ENCODE measurements around the gene PUDP. TPM values are rescaled to one million over a fixed set of nuclear protein-coding genes. Genes with fewer than 3 reads are reported as not detected.

The PUDP gene
- total RNA-seq, 2 donors from 2014 or later = 19.4 to 37.2 TPM

DNA sequence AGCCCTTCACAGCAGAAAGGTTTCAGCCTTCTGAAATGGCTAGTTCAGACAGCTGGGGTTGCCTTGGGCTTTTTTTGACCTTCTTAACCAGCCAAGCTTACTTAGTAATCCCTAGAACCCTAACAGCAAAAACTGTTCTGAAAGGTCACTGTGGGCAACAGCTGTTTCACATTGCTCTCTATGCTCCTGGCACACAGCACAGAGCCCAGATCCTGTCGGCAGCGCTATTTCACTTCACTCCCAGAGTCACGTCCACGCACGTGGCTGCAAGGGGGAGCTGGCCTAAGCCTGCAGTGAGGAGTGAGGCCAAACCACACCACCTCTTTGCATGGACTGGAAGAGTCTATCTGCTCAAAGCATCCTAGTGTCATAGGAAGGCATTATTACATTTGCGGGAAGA, 32.4 kb downstream of the PUDP start:
- Histone ChIP-seq H3K9ac (ENCODE audit: extremely low read depth, low read length, poor library complexity, severe bottlenecking) (no peak overlapping the region), H3K4me3 (ENCODE audit: low read length) (no peak overlapping the region), H3K27ac (ENCODE audit: low read depth, low read length) (no peak overlapping the region), H3K4me1 (ENCODE audit: control insufficient read depth, insufficient read depth, low read length) (no peaks in the 10 kb centered on the region), H3K36me3 (ENCODE audit: control insufficient read depth, insufficient read depth, low read length) (no peaks in the 10 kb centered on the region), H3K27me3 (ENCODE audit: control insufficient read depth, insufficient read depth, low read length, poor library complexity, severe bottlenecking) (no peaks in the 10 kb centered on the region), H3K9me3 (ENCODE audit: control insufficient read depth, low read length) (no peaks in the 10 kb centered on the region)
- H3K36me3 Mint-ChIP-seq (ENCODE audit: low read depth) = peaks cover 30% of the 10 kb centered on the region
- H3K27ac Mint-ChIP-seq = no peak overlapping the region
- 83% methylated on average over 6 of the region's 6 CpGs; no CpG with 5 or more reads in 1 of the 2 experiments for WGBS, 2 experiments (ENCODE audit: insufficient coverage in 1 of 2, insufficient read length in 1 of 2)
- no peaks in the 10 kb centered on the region for H3K27me3 Mint-ChIP-seq (ENCODE audit: insufficient read depth)
- TF ChIP-seq, protein P1, sequence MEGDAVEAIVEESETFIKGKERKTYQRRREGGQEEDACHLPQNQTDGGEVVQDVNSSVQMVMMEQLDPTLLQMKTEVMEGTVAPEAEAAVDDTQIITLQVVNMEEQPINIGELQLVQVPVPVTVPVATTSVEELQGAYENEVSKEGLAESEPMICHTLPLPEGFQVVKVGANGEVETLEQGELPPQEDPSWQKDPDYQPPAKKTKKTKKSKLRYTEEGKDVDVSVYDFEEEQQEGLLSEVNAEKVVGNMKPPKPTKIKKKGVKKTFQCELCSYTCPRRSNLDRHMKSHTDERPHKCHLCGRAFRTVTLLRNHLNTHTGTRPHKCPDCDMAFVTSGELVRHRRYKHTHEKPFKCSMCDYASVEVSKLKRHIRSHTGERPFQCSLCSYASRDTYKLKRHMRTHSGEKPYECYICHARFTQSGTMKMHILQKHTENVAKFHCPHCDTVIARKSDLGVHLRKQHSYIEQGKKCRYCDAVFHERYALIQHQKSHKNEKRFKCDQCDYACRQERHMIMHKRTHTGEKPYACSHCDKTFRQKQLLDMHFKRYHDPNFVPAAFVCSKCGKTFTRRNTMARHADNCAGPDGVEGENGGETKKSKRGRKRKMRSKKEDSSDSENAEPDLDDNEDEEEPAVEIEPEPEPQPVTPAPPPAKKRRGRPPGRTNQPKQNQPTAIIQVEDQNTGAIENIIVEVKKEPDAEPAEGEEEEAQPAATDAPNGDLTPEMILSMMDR (conservative IDR thresholded peaks at IDR 0.05) = no peak
- no peak for DNase-seq
- peaks cover 24% of the 10 kb centered on the region for H3K4me1 Mint-ChIP-seq
- H3K4me3 Mint-ChIP-seq = no peak overlapping the region
- H3K9me3 Mint-ChIP-seq = peaks cover 5% of the 10 kb centered on the region

DNA sequence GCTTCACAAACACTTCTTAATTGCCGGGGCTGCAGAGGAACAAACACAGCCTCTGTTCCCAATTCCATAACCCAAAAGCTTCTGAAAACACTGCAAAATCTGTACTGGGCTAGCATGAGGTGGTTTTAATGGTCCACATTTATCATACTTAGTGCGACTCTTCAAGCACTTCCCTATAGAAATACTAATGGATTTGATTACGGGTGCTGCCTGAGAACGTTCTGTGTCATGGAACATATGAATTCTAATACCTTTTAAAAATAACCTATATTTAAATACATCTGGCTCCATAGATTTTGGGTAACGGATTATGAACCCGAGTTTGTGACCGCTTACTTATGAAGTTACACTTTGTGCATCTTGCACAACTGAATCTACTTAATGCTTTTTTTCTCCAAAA, 35.9 kb downstream of the PUDP start:
- H3K27me3 Mint-ChIP-seq (ENCODE audit: insufficient read depth) = no peaks in the 10 kb centered on the region
- H3K4me1 Mint-ChIP-seq = peaks cover 34% of the 10 kb centered on the region
- 90 to 95% methylated on average over 2 to 7 of the region's 7 CpGs for WGBS, 2 experiments (ENCODE audit: insufficient coverage in 1 of 2, insufficient read length in 1 of 2)

DNA sequence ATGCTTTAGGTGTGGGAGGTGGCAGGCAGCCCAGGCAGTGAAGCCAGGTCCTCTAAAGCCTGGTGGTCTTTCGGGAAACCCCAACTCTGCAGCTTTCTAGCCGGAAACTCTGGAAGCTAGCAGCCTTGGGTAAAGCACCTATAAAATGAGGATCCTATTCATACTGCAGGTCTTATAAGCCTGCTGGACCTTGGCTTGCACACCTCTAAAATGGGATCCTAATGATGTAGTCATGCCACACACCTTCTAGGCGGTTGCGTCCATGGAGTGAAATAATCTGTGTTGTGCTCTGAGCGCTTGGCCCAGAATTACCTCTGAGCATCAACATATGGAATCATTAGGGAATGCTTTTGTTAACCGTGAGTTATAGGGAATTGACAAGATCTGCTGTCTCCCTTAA, 36.4 kb downstream of the PUDP start:
- H3K4me3 ChIP-seq (ENCODE audit: low read length) = no peak overlapping the region
- Mint-ChIP-seq H3K27me3 (ENCODE audit: insufficient read depth) (no peaks in the 10 kb centered on the region), H3K36me3 (ENCODE audit: low read depth) (peaks cover 20% of the 10 kb centered on the region), H3K4me3 (no peak overlapping the region), H3K4me1 (peaks cover 34% of the 10 kb centered on the region), H3K27ac (no peak overlapping the region), H3K9me3 (no peaks in the 10 kb centered on the region)
- H3K9me3 ChIP-seq (ENCODE audit: control insufficient read depth, low read length) = no peaks in the 10 kb centered on the region
- H3K27ac ChIP-seq (ENCODE audit: low read depth, low read length) = no peak overlapping the region
- H3K36me3 ChIP-seq (ENCODE audit: control insufficient read depth, insufficient read depth, low read length) = no peaks in the 10 kb centered on the region
- DNase-seq = no peak
- no peaks in the 10 kb centered on the region for H3K27me3 ChIP-seq (ENCODE audit: control insufficient read depth, insufficient read depth, low read length, poor library complexity, severe bottlenecking)
- H3K9ac ChIP-seq (ENCODE audit: extremely low read depth, low read length, poor library complexity, severe bottlenecking) = no peak overlapping the region
- TF ChIP-seq, protein P1 (conservative IDR thresholded peaks at IDR 0.05) = no peak
- 98 to 100% methylated on average over 1 to 6 of the region's 6 CpGs for WGBS, 2 experiments (ENCODE audit: insufficient coverage in 1 of 2, insufficient read length in 1 of 2)
- H3K4me1 ChIP-seq (ENCODE audit: control insufficient read depth, insufficient read depth, low read length) = no peaks in the 10 kb centered on the region

More for the DNA sequence above, 35.9 kb downstream of the PUDP start:
- no peaks in the 10 kb centered on the region for H3K36me3 ChIP-seq (ENCODE audit: control insufficient read depth, insufficient read depth, low read length)
- DNase-seq = no peak
- H3K27ac ChIP-seq (ENCODE audit: low read depth, low read length) = no peak overlapping the region
- TF ChIP-seq, protein P1 (conservative IDR thresholded peaks at IDR 0.05) = no peak
- H3K27ac Mint-ChIP-seq = no peak overlapping the region
- H3K9me3 ChIP-seq (ENCODE audit: control insufficient read depth, low read length) = no peaks in the 10 kb centered on the region
- no peak overlapping the region for H3K4me3 ChIP-seq (ENCODE audit: low read length)
- no peaks in the 10 kb centered on the region for H3K4me1 ChIP-seq (ENCODE audit: control insufficient read depth, insufficient read depth, low read length)
- H3K36me3 Mint-ChIP-seq (ENCODE audit: low read depth) = peaks cover 25% of the 10 kb centered on the region
- no peaks in the 10 kb centered on the region for H3K27me3 ChIP-seq (ENCODE audit: control insufficient read depth, insufficient read depth, low read length, poor library complexity, severe bottlenecking)
- H3K9ac ChIP-seq (ENCODE audit: extremely low read depth, low read length, poor library complexity, severe bottlenecking) = no peak overlapping the region
- H3K9me3 Mint-ChIP-seq = no peaks in the 10 kb centered on the region
- no peak overlapping the region for H3K4me3 Mint-ChIP-seq
